ENCODE results near the gene DUS2. TPM values are rescaled to one million over a fixed set of nuclear protein-coding genes. Genes with fewer than 3 reads are reported as not detected.

The DUS2 gene
- total and polyA plus RNA-seq, 2 of the 8 experiments (the other 6 are each of a cell fraction or from before 2014, with no cell fraction given), result 17.2 to 27.0 TPM

DNA sequence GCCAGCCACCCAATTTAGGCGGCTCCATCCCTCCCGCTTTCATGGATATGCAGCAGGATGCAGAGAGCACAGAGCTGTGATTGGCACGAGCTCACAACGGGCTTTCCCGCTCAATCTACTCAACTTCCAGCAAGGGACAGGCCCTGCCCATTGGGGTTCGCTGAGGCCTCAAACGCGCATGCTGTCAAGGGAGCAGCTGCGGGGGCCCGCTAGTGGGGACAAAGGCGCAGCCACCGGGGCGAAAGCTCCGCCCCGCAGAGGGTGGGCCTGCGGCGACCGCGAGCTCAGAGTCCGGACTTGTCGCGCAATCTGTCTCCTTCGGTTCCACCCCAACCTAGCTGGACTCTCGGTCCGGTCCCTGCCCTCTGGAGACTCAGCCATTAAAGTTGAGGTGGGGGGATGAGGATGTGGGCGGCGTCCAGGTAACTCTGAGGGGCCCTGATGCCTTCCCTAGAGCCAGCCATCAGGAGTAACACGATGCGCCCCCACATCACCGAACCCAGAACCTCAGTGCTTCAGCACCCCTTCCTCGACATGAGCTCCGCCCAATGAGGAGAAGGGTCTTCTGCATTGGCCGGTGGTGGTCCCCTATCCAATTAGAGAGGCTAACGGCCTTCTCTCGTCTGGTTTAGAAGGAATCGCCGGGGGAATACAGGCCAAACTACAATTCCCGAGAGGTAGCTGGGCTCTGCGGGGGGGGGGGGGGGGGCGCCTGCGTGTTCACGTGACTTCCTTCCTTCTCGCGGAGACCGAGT is 61.6 kb downstream of the DUS2 start (continued):
- TF ChIP-seq TCF12 (IDR thresholded peaks at IDR 0.05; ENCODE audit: low read depth, low read length) (no peak), NRF1 (IDR thresholded peaks at IDR 0.05; ENCODE audit: low read depth, low read length) (no peak), CTBP2 (IDR thresholded peaks at IDR 0.05; ENCODE audit: borderline replicate concordance, insufficient read depth, insufficient read length, low read length) (peak; percentile 17), SUZ12 (IDR thresholded peaks at IDR 0.05; ENCODE audit: low read length) (no peak), RFX5 (IDR thresholded peaks at IDR 0.05; ENCODE audit: borderline replicate concordance, low read depth, low read length) (no peak), CREB1 (IDR thresholded peaks at IDR 0.05) (peak; percentile 40; the same call in 1 of the 2 replicates), KDM4A (IDR thresholded peaks at IDR 0.05; ENCODE audit: low read depth, low read length, severe bottlenecking) (peak; percentile 44), USF2 (IDR thresholded peaks at IDR 0.05; ENCODE audit: low read length) (peak; percentile 68; the same call in 1 of the 2 replicates), EZH2 (IDR thresholded peaks at IDR 0.05; ENCODE audit: low read depth, low read length, severe bottlenecking) (no peak), SIN3A (conservative IDR thresholded peaks at IDR 0.05 in 1 of 2, IDR thresholded peaks at IDR 0.05 in 1 of 2; ENCODE audit: low read depth in 1 of 2, low read length in 2 of 2) (peak; percentile 15 to 48; a peak in 2 of 4 replicates), BRCA1 (IDR thresholded peaks at IDR 0.05; ENCODE audit: low read depth, low read length) (no peak), EP300 (IDR thresholded peaks at IDR 0.05; ENCODE audit: borderline replicate concordance in 1 of 2, low read depth in 2 of 2, low read length in 2 of 2) (no peak), YY1 (IDR thresholded peaks at IDR 0.05; ENCODE audit: low read depth, low read length) (peak; percentile 30; the same call in 1 of the 2 replicates), TBP (IDR thresholded peaks at IDR 0.05; ENCODE audit: low read depth, low read length) (peak; percentile 20; the same call in 1 of the 2 replicates), GTF2F1 (IDR thresholded peaks at IDR 0.05; ENCODE audit: borderline replicate concordance, low read depth, low read length) (no peak), ZNF274 (IDR thresholded peaks at IDR 0.05; ENCODE audit: borderline replicate concordance, extremely low read depth, low read length) (no peak), SP2 (IDR thresholded peaks at IDR 0.05; ENCODE audit: low read length) (no peak)
- TF ChIP-seq, protein P1, sequence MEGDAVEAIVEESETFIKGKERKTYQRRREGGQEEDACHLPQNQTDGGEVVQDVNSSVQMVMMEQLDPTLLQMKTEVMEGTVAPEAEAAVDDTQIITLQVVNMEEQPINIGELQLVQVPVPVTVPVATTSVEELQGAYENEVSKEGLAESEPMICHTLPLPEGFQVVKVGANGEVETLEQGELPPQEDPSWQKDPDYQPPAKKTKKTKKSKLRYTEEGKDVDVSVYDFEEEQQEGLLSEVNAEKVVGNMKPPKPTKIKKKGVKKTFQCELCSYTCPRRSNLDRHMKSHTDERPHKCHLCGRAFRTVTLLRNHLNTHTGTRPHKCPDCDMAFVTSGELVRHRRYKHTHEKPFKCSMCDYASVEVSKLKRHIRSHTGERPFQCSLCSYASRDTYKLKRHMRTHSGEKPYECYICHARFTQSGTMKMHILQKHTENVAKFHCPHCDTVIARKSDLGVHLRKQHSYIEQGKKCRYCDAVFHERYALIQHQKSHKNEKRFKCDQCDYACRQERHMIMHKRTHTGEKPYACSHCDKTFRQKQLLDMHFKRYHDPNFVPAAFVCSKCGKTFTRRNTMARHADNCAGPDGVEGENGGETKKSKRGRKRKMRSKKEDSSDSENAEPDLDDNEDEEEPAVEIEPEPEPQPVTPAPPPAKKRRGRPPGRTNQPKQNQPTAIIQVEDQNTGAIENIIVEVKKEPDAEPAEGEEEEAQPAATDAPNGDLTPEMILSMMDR (IDR thresholded peaks at IDR 0.05; ENCODE audit: control extremely low read depth in 1 of 3, insufficient read depth in 1 of 3, low read depth in 1 of 3, low read length in 3 of 3), result no peak
- TF ChIP-seq, protein P2, sequence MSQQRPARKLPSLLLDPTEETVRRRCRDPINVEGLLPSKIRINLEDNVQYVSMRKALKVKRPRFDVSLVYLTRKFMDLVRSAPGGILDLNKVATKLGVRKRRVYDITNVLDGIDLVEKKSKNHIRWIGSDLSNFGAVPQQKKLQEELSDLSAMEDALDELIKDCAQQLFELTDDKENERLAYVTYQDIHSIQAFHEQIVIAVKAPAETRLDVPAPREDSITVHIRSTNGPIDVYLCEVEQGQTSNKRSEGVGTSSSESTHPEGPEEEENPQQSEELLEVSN (IDR thresholded peaks at IDR 0.05), result peak; percentile 97

All from H1 (cell line).